Nephron (organoid): ENCODE measurements around the gene BACH2.
A peak's percentile ranks its signal among the peaks of the same experiment; 100 is the strongest.

Source experiments
- H3K27ac Mint-ChIP-seq, 3 experiments: 2 replicates each; pipeline ENCODE4 v1.8.0; 2020; ENCODE audit warnings: mixed read lengths in 3 of 3, mild to moderate bottlenecking in 2 of 3, moderate library complexity in 1 of 3
- H3K27me3 Mint-ChIP-seq: 2 replicates; pipeline ENCODE4 v1.8.0; 2021; ENCODE audit warnings: low read depth, mild to moderate bottlenecking, moderate library complexity, mixed read lengths
- H3K36me3 Mint-ChIP-seq: 2 replicates; pipeline ENCODE4 v1.8.0; 2020; ENCODE audit warnings: low read depth, mixed read lengths
- H3K4me1 Mint-ChIP-seq: 2 replicates; pipeline ENCODE4 v1.8.0; 2020; ENCODE audit warnings: mixed read lengths
- H3K4me3 Mint-ChIP-seq, 3 experiments: 2 replicates each; pipeline ENCODE4 v1.8.0; 2020; ENCODE audit warnings: mild to moderate bottlenecking in 3 of 3, mixed read lengths in 3 of 3, moderate library complexity in 2 of 3
- H3K9me3 Mint-ChIP-seq: 2 replicates; pipeline ENCODE4 v1.8.0; 2020; ENCODE audit warnings: mixed read lengths
- CTCF ChIP-seq, 3 experiments: fragments of 200-600 bp; sonication (generic); IDR thresholded peaks; one replicate each; pipeline ENCODE4 v1.5.0; 2021; ENCODE audit warnings: antibody characterized with exemption in 3 of 3; ENCODE audit not compliant: unreplicated experiment in 3 of 3

Gene BACH2

GRCh38 chr6:90101403-90101802 is 195.2 kb downstream of the BACH2 start:
- Mint-ChIP-seq H3K36me3 (peaks cover 4% of the 10 kb centered on the region), H3K4me1 (peaks cover 17% of the 10 kb centered on the region), H3K27ac (no peak overlapping the region), H3K4me3 (no peak overlapping the region), H3K9me3 (no peaks in the 10 kb centered on the region), H3K27me3 (no peaks in the 10 kb centered on the region)
- no peak for TF ChIP-seq CTCF (IDR thresholded peaks at IDR 0.05; ENCODE audit: unreplicated experiment in 3 of 3)

- Mint-ChIP-seq H3K27ac (peak overlapping the region in 2 of 3 experiments; percentile 17 to 81), H3K27me3 (no peaks in the 10 kb centered on the region)
- TF ChIP-seq CTCF (IDR thresholded peaks at IDR 0.05; ENCODE audit: unreplicated experiment in 3 of 3), result no peak
Measured at GRCh38 chr6:90100059-90100665, 196.5 kb downstream of the BACH2 start.

GRCh38 chr6:90098627-90099026 is 198.0 kb downstream of the BACH2 start:
- peaks cover 17% of the 10 kb centered on the region for H3K4me1 Mint-ChIP-seq
- no peak for TF ChIP-seq CTCF (IDR thresholded peaks at IDR 0.05; ENCODE audit: unreplicated experiment in 3 of 3)
- H3K4me3 Mint-ChIP-seq, result no peak overlapping the region
- peaks cover 4% of the 10 kb centered on the region for H3K36me3 Mint-ChIP-seq
- peak overlapping the region; percentile 35 to 81 (median 80) for H3K27ac Mint-ChIP-seq
- no peaks in the 10 kb centered on the region for H3K9me3 Mint-ChIP-seq
- H3K27me3 Mint-ChIP-seq, result no peaks in the 10 kb centered on the region

More at GRCh38 chr6:90100059-90100665, 196.5 kb downstream of the BACH2 start:
- H3K4me3 Mint-ChIP-seq, result no peak overlapping the region
- H3K4me1 Mint-ChIP-seq, result peaks cover 17% of the 10 kb centered on the region
- H3K36me3 Mint-ChIP-seq, result peaks cover 4% of the 10 kb centered on the region
- no peaks in the 10 kb centered on the region for H3K9me3 Mint-ChIP-seq

GRCh38 chr6:90098001-90098531 is 198.6 kb downstream of the BACH2 start:
- H3K4me3 Mint-ChIP-seq, result no peak overlapping the region

GRCh38 chr6:90097356-90097755 is 199.3 kb downstream of the BACH2 start:
- Mint-ChIP-seq H3K36me3 (no peaks in the 10 kb centered on the region), H3K4me1 (peaks cover 17% of the 10 kb centered on the region), H3K9me3 (no peaks in the 10 kb centered on the region), H3K27ac (peak overlapping the region in 1 of 3 experiments; percentile 81), H3K27me3 (no peaks in the 10 kb centered on the region), H3K4me3 (no peak overlapping the region)
- TF ChIP-seq CTCF (IDR thresholded peaks at IDR 0.05; ENCODE audit: unreplicated experiment in 3 of 3), result no peak

More at GRCh38 chr6:90098001-90098531, 198.6 kb downstream of the BACH2 start:
- peak; percentile 35 to 43 (median 37) for TF ChIP-seq CTCF (IDR thresholded peaks at IDR 0.05; ENCODE audit: unreplicated experiment in 3 of 3)
- Mint-ChIP-seq H3K27ac (peak overlapping the region; percentile 35 to 81 (median 80)), H3K4me1 (peaks cover 17% of the 10 kb centered on the region), H3K27me3 (no peaks in the 10 kb centered on the region), H3K9me3 (no peaks in the 10 kb centered on the region), H3K36me3 (peaks cover 2% of the 10 kb centered on the region)

- Mint-ChIP-seq H3K36me3 (no peaks in the 10 kb centered on the region), H3K27ac (no peak overlapping the region), H3K4me3 (no peak overlapping the region), H3K9me3 (no peaks in the 10 kb centered on the region), H3K4me1 (peaks cover 17% of the 10 kb centered on the region), H3K27me3 (no peaks in the 10 kb centered on the region)
- TF ChIP-seq CTCF (IDR thresholded peaks at IDR 0.05; ENCODE audit: unreplicated experiment in 3 of 3), result no peak
Measured at GRCh38 chr6:90096818-90097217, 199.8 kb downstream of the BACH2 start.
